K562 (cell line): ENCODE results near the gene ENPP7. TPM values are rescaled to one million over a fixed set of nuclear protein-coding genes. Genes with fewer than 3 reads are reported as not detected.
A peak's percentile ranks its signal among the peaks of the same experiment; 100 is the strongest.

ENCODE experiments used
- BRD4 ChIP-seq: fragments of 200-600 bp; sonication (generic); IDR thresholded peaks from 2 replicates; pipeline ENCODE4 v1.6.1; 2017; ENCODE audit warnings: inconsistent platforms
- CUX1 ChIP-seq: fragments of 200-800 bp; sonication (Bioruptor generic); IDR thresholded peaks from 2 replicates; pipeline ENCODE4 v1.6.1; 2016; ENCODE audit warnings: missing genetic modification characterization, missing compliant biosample characterization
- ESRRB ChIP-seq: fragments of 250-450 bp; sonication (Bioruptor Pico); IDR thresholded peaks from 2 replicates; pipeline ENCODE4 v1.5.0; 2020; ENCODE audit warnings: mild to moderate bottlenecking, moderate library complexity, borderline replicate concordance
- KLF13 ChIP-seq: fragments of 450-650 bp; IDR thresholded peaks from 2 replicates; pipeline ENCODE4 v1.6.1; 2016; ENCODE audit warnings: missing genetic modification characterization, low read depth, mild to moderate bottlenecking, missing compliant biosample characterization, moderate library complexity, borderline replicate concordance
- KLF6 ChIP-seq: fragments of 250-450 bp; sonication (Bioruptor Pico); IDR thresholded peaks from 2 replicates; pipeline ENCODE4 v1.4.0; 2020; ENCODE audit warnings: mild to moderate bottlenecking, moderate library complexity, borderline replicate concordance
- MTF1 ChIP-seq: fragments of 250-450 bp; sonication (Bioruptor Pico); IDR thresholded peaks from 2 replicates; pipeline ENCODE4 v1.9.0; 2021; ENCODE audit warnings: moderate library complexity, mild to moderate bottlenecking, inconsistent platforms, borderline replicate concordance
- RBM22 ChIP-seq: fragments of 200-400 bp; formaldehyde crosslinking; IDR thresholded peaks from 2 replicates; pipeline ENCODE4 v1.6.1; 2018; ENCODE audit warnings: low read length, low read depth; ENCODE audit not compliant: poor library complexity, severe bottlenecking
- SOX6 ChIP-seq: fragments of 450-650 bp; IDR thresholded peaks from 2 replicates; pipeline ENCODE4 v1.6.1; 2014; ENCODE audit warnings: mild to moderate bottlenecking
- SUPT5H ChIP-seq: fragments of 450-650 bp; IDR thresholded peaks from 2 replicates; pipeline ENCODE4 v1.6.1; 2016
- TEAD4 ChIP-seq, 2 experiments: sonication (generic) in 1 of 2; formaldehyde crosslinking in 1 of 2; IDR thresholded peaks; 2 replicates each; pipeline versions ENCODE4 v1.6.1 to v1.8.0; 2012 to 2022; ENCODE audit warnings: borderline replicate concordance in 1 of 2, inconsistent platforms in 1 of 2, low read length in 1 of 2, mild to moderate bottlenecking in 1 of 2, missing genetic modification reagents in 1 of 2
- XRCC5 ChIP-seq: fragments of 200-400 bp; formaldehyde crosslinking; IDR thresholded peaks from 2 replicates; pipeline ENCODE4 v1.6.1; 2017; ENCODE audit warnings: low read depth, mild to moderate bottlenecking, low read length
- ZBED1 ChIP-seq: IDR thresholded peaks from 2 replicates; pipeline ENCODE4 v1.6.1; 2014
- ZBTB12 ChIP-seq: fragments of 250-450 bp; sonication (Bioruptor Pico); IDR thresholded peaks from 2 replicates; pipeline ENCODE4 v1.4.0; 2020
- ZNF12 ChIP-seq: sonication (generic); formaldehyde crosslinking; IDR thresholded peaks from 2 replicates; pipeline ENCODE4 v1.4.0; 2020; ENCODE audit warnings: mild to moderate bottlenecking, missing genetic modification reagents
- ZNF239 ChIP-seq: fragments of 250-450 bp; sonication (Bioruptor Pico); IDR thresholded peaks from 2 replicates; pipeline ENCODE4 v1.4.0; 2020; ENCODE audit warnings: mild to moderate bottlenecking
- ZSCAN29 ChIP-seq: fragments of 450-650 bp; IDR thresholded peaks from 2 replicates; pipeline ENCODE4 v1.6.1; 2017
- polyA plus RNA-seq, 8 experiments: library from polyadenylated mRNA; depleted of rRNA in 4 of 8; stranded (reverse) in 5 of 8; unstranded in 3 of 8; fragments of >200 nt; fragmentation: Nextera tagmentation in 2 of 8; fragmentation: Illumina TruSeq in 1 of 8; extraction: Ambion mirVana in 2 of 8; extraction: Trizol in 1 of 8; gene quantifications; 2 replicates each; pipeline versions ENCODE4 v1.2.1 to v1.2.3, GENCODE V29; 2011 to 2014; ENCODE audit warnings: inconsistent platforms in 1 of 8, missing spikeins in 1 of 8
- total RNA-seq, 7 experiments: library from RNA; depleted of rRNA in 6 of 7; stranded (reverse); fragments of >200 nt in 6 of 7; fragmentation: Illumina TruSeq in 2 of 7; extraction: Trizol in 2 of 7; gene quantifications; 2 replicates each; pipeline versions ENCODE4 v1.2.1 to v1.2.3, GENCODE V29; 2011 to 2021; ENCODE audit warnings: low replicate concordance in 1 of 7
- TF ChIP-seq, protein P1 (sequence below), 3 experiments: fragments of 200-800 bp in 1 of 3; fragments of 250-450 bp in 1 of 3; fragments of 450-650 bp in 1 of 3; sonication (Bioruptor Pico) in 1 of 3; sonication (Bioruptor generic) in 1 of 3; formaldehyde crosslinking in 1 of 3; IDR thresholded peaks; 2 replicates each; pipeline versions ENCODE4 v1.6.1 to v1.8.0; 2016 to 2022; ENCODE audit warnings: mild to moderate bottlenecking in 2 of 3, missing genetic modification characterization in 2 of 3, missing compliant biosample characterization in 1 of 3, moderate library complexity in 1 of 3

The ENPP7 gene
- total and polyA plus RNA-seq, 9 of the 15 experiments (the other 6 are each of a cell fraction or from before 2014, with no cell fraction given) = not detected

DNA sequence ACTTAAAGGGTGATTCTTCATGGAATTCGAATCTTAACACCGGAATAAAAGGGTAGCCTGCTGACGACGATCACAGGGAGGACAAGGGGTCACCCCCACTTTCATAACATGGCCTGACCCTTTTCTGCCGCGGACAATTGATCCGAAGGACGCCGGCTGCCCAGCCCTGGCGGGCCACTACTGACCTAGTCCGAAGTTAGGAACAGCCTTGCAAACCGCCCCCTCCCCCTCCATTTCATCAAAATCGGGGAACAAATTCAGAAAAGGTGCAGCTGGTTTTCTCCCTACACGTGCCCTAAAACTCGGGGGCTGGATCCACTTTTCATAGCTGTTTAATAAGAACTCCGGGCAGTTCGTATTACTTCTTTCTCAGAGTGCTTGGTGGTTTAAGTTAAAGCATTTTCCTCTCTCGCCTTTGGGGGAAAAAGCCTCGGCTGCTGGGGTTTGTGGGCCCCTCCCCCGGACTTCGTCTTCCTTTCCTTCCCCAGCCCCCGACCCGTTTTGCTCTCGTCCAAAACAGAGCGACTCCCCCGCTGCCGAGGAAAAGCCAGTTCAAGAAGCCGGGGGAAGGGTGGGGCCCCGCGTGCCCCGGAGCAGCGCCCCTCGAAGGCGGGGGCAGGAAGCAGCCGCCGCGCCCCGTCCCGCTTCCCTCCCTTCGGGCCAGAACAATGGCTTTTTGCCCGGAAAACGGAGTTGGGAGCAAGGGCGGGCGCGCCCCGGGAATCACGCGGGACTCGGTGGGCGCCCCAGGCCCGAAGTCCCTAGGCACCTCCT lies 46.6 kb downstream of the ENPP7 start (continued):
- TF ChIP-seq KLF6 (peak; percentile 65; the same call in 1 of the 2 replicates), XRCC5 (no peak), CUX1 (CRISPR knock-in tag) (no peak), SOX6 (peak; percentile 88), MTF1 (CRISPR knock-in tag) (no peak), ZBED1 (0 out of 2 replicates have a peak, but pooled peaks have one; percentile 38), BRD4 (no peak), ZBTB12 (CRISPR knock-in tag) (no peak), ZNF12 (CRISPR knock-in tag) (no peak), ZSCAN29 (no peak), SUPT5H (peak; percentile 53), TEAD4 (IDR thresholded peaks at IDR 0.05; ENCODE audit: low read length) (no peak), TEAD4 (CRISPR knock-in tag; IDR thresholded peaks at IDR 0.05; ENCODE audit: borderline replicate concordance) (no peak), KLF13 (tag) (0 out of 2 replicates have a peak, but pooled peaks have one; percentile 26), ZNF239 (CRISPR knock-in tag) (no peak), ESRRB (CRISPR knock-in tag) (no peak), RBM22 (peak; percentile 66)
- TF ChIP-seq, protein P1, sequence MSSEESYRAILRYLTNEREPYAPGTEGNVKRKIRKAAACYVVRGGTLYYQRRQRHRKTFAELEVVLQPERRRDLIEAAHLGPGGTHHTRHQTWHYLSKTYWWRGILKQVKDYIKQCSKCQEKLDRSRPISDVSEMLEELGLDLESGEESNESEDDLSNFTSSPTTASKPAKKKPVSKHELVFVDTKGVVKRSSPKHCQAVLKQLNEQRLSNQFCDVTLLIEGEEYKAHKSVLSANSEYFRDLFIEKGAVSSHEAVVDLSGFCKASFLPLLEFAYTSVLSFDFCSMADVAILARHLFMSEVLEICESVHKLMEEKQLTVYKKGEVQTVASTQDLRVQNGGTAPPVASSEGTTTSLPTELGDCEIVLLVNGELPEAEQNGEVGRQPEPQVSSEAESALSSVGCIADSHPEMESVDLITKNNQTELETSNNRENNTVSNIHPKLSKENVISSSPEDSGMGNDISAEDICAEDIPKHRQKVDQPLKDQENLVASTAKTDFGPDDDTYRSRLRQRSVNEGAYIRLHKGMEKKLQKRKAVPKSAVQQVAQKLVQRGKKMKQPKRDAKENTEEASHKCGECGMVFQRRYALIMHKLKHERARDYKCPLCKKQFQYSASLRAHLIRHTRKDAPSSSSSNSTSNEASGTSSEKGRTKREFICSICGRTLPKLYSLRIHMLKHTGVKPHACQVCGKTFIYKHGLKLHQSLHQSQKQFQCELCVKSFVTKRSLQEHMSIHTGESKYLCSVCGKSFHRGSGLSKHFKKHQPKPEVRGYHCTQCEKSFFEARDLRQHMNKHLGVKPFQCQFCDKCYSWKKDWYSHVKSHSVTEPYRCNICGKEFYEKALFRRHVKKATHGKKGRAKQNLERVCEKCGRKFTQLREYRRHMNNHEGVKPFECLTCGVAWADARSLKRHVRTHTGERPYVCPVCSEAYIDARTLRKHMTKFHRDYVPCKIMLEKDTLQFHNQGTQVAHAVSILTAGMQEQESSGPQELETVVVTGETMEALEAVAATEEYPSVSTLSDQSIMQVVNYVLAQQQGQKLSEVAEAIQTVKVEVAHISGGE (CRISPR knock-in tag; IDR thresholded peaks at IDR 0.05) = no peak; a peak in 1 of 6 replicates
